Lower lobe of right lung (tissue), 2 donors: ENCODE results near the gene ANKRD11. TPM values are rescaled to one million over a fixed set of nuclear protein-coding genes. Genes with fewer than 3 reads are reported as not detected.

Source experiments
- ATAC-seq, 2 donors: fragments of 200-7000 bp; cut with Tn5 transposase; one replicate each; pipeline ENCODE4 v1.9.1; 2020 to 2022; ENCODE audit warnings: mild to moderate bottlenecking in 2 of 2, moderate library complexity in 2 of 2
- DNase-seq: peaks from one replicate; pipeline ENCODE4 v3.0.0-alpha.2; 2020
- H3K27ac ChIP-seq: fragments of 200-600 bp; one replicate; pipeline ENCODE4 v1.8.0; 2022
- H3K27me3 ChIP-seq: fragments of 200-600 bp; one replicate; pipeline ENCODE4 v1.8.0; 2022; ENCODE audit warnings: low read depth
- H3K36me3 ChIP-seq: fragments of 200-600 bp; one replicate; pipeline ENCODE4 v1.8.0; 2022; ENCODE audit warnings: mild to moderate bottlenecking
- H3K4me1 ChIP-seq: fragments of 200-600 bp; one replicate; pipeline ENCODE4 v1.8.0; 2022
- H3K4me3 ChIP-seq: fragments of 200-600 bp; one replicate; pipeline ENCODE4 v1.8.0; 2022; ENCODE audit warnings: mild to moderate bottlenecking
- H3K9me3 ChIP-seq: fragments of 200-600 bp; one replicate; pipeline ENCODE4 v1.8.0; 2022
- intact Hi-C: fragments of 100-400 bp; cut with DNase I; formaldehyde crosslinking; loops from one replicate; pipeline ENCODE4 v1.11.0; 2022
- total RNA-seq: library from RNA; stranded (reverse); fragmentation: NEBNext Ultra II Directional; extraction: Animal tissue kit (Norgen Biotek cat#: 25700); gene quantifications from one replicate; pipeline ENCODE4 v1.2.1, GENCODE V29; 2021
- TF ChIP-seq, protein P1 (sequence below): fragments of 200-600 bp; IDR thresholded peaks from one replicate; pipeline ENCODE4 v1.8.0; 2022; ENCODE audit warnings: antibody characterized with exemption, mild to moderate bottlenecking
- donor health status: DM: no; HTN: yes; CAD: no; lungs with severe emphysema.

ANKRD11 gene
- total RNA-seq, 1 donor from 2014 or later = 127 TPM

DNA sequence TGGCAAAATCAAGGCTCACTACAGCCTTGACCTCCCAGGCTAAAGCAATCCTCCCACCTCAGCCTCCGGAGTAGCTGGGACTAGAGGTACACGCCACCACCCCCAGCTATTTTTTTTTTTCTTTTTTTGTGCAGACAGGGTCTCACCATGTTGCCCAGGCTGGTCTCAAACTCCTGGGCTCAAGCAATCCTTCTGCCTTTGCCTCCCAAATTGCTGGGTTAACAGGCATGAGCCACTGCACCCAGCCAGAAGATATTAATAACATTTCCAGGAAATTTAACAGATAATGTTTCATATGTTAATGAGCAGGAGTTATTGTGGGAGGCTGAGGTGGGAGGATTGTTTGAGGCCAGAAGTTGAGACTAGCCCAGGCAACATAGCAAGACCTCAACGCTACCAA lies 9.4 kb upstream of the ANKRD11 start:
- Histone ChIP-seq H3K27me3 (no peaks in the 10 kb centered on the region), H3K36me3 (peaks cover 6% of the 10 kb centered on the region), H3K4me1 (no peaks in the 10 kb centered on the region), H3K9me3 (no peaks in the 10 kb centered on the region), H3K4me3 (no peak overlapping the region), H3K27ac (no peak overlapping the region)
- TF ChIP-seq, protein P1, sequence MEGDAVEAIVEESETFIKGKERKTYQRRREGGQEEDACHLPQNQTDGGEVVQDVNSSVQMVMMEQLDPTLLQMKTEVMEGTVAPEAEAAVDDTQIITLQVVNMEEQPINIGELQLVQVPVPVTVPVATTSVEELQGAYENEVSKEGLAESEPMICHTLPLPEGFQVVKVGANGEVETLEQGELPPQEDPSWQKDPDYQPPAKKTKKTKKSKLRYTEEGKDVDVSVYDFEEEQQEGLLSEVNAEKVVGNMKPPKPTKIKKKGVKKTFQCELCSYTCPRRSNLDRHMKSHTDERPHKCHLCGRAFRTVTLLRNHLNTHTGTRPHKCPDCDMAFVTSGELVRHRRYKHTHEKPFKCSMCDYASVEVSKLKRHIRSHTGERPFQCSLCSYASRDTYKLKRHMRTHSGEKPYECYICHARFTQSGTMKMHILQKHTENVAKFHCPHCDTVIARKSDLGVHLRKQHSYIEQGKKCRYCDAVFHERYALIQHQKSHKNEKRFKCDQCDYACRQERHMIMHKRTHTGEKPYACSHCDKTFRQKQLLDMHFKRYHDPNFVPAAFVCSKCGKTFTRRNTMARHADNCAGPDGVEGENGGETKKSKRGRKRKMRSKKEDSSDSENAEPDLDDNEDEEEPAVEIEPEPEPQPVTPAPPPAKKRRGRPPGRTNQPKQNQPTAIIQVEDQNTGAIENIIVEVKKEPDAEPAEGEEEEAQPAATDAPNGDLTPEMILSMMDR = no peak
- no peak for ATAC-seq
- no peak for DNase-seq
- intact Hi-C loops = no loop called here

DNA sequence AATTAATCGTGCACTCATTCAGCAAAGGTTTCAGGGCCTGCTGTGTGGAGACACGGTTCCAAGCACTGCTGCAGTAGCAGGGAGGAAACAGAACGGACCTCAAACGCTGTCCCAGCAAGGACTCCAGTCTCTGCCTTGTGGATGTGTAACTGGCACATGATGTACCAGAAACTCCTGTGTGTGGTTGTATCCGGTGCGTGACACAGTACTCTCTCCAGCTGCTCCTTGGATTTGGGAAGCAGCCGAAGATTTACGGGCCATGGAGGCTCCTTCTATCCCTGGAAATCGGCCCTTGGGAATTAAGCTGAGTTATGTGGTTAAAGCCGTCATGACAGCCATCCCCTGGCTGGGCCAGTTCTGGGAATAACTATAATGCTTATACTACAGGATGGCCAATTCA lies 8.5 kb upstream of the ANKRD11 start:
- TF ChIP-seq, protein P1 = no peak
- no peaks in the 10 kb centered on the region for H3K4me1 ChIP-seq
- intact Hi-C loops = no loop called here
- H3K36me3 ChIP-seq = peaks cover 6% of the 10 kb centered on the region
- H3K27ac ChIP-seq = no peak overlapping the region
- DNase-seq (no peak), ATAC-seq (no peak)
- H3K4me3 ChIP-seq = no peak overlapping the region
- no peaks in the 10 kb centered on the region for H3K27me3 ChIP-seq
- H3K9me3 ChIP-seq = no peaks in the 10 kb centered on the region

DNA sequence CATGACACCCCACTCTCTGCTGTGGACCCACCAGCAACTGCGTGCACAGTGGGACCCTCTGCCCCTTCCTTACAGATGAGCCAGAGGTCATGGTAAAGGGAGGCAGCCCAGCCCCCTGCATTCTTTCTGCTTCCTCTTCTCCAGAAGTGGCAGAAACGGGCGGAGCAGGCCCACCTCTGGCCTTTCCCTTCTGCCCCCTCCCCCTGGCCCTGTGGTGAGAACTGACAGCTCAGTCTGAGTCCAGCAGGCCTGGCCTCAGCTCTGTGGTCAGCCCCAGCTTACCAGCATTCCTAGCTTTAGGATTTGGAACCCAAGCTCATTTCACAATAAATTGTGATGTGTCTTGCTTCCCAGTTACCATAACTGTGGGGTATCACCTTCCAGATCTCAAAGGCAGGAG lies 4.8 kb upstream of the ANKRD11 start:
- peaks cover 6% of the 10 kb centered on the region for H3K36me3 ChIP-seq
- ATAC-seq = no peak
- intact Hi-C loops = no loop called here

DNA sequence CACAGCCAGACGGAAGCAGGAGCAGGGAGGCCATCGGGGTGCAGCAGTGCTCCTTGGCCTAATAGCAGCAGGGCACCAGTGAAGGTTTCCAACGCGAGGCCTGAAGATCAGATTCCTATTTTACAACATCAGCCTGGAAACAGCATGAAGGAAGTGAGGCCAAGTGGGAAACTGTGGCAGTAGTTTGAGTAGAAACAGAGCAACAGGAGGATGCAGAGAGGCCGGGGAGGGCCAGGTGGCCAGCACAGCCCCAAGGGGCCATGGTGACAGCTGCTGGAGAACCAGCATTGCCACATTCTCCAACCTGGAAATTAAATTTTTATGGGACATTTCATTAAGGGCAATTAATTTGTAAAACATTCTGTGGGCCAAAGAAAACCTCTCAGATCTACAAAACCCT lies 3.4 kb upstream of the ANKRD11 start:
- intact Hi-C loops = no loop called here
- DNase-seq (no peak), ATAC-seq (no peak)
- no peaks in the 10 kb centered on the region for H3K27me3 ChIP-seq
- peaks cover 2% of the 10 kb centered on the region for H3K36me3 ChIP-seq
- no peak overlapping the region for H3K27ac ChIP-seq
- H3K9me3 ChIP-seq = no peaks in the 10 kb centered on the region
- TF ChIP-seq, protein P1 = no peak
- H3K4me1 ChIP-seq = peaks cover 17% of the 10 kb centered on the region
- H3K4me3 ChIP-seq = no peak overlapping the region

More for the DNA sequence above, 4.8 kb upstream of the ANKRD11 start:
- no peak for DNase-seq
- Histone ChIP-seq H3K4me3 (no peak overlapping the region), H3K27me3 (no peaks in the 10 kb centered on the region), H3K4me1 (peaks cover 15% of the 10 kb centered on the region), H3K27ac (no peak overlapping the region), H3K9me3 (no peaks in the 10 kb centered on the region)
- TF ChIP-seq, protein P1 = no peak

DNA sequence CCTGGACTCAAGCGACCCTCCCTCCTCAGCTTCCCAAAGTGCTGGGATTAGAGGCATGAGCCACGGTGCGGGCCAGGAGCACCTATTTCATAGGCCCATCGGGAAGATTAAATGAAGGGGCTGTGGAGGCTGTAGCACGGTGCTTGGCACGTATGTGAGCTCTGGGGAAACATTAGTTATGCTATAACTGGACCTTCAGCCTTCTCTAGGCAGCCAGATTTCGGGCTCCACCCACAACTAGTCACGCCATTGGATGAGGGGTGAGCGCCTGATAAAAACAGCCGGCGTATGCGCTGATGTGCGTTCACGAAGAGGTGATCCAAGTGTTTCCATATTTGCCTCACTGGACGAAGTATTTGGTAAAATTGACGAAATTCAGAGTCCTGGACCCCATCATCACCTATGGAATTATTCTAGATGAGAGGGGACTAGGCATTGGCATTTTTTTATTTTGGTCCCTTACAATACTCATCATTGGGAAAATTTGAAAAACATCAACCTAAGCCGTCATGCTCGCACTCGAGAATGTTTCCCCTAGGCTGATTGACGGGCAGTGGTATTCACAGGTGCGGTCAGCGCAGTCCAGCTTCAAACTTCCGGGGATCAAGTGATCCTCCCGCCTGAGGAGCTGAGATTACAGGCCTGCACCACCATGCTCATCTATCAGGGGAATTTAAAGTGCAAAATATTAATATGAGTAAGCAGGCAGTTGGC lies 1.8 kb upstream of the ANKRD11 start:
- intact Hi-C loops = no loop called here

More for the DNA sequence above, 1.8 kb upstream of the ANKRD11 start:
- Histone ChIP-seq H3K9me3 (no peaks in the 10 kb centered on the region), H3K36me3 (no peaks in the 10 kb centered on the region), H3K27ac (peak overlapping the region; percentile 97), H3K4me1 (peaks cover 34% of the 10 kb centered on the region), H3K4me3 (peak overlapping the region; percentile 79), H3K27me3 (no peaks in the 10 kb centered on the region)
- DNase-seq (no peak), ATAC-seq (no peak)
- TF ChIP-seq, protein P1 = no peak
